GM12891 (cell line): Measurements from ENCODE around the gene ACSF3.

ENCODE experiments used
- POLR2A ChIP-seq: IDR thresholded peaks from 2 replicates; pipeline ENCODE4 v1.6.1; 2011; ENCODE audit warnings: low read depth, low read length, control low read depth
- POLR2AphosphoS5 ChIP-seq: IDR thresholded peaks from 2 replicates; pipeline ENCODE4 v1.6.1; 2011; ENCODE audit warnings: low read depth, low read length, control low read depth
- POU2F2 ChIP-seq: IDR thresholded peaks from 2 replicates; pipeline ENCODE4 v1.6.1; 2011; ENCODE audit warnings: low read depth, mild to moderate bottlenecking, control low read depth, low read length, moderate library complexity
- TAF1 ChIP-seq: IDR thresholded peaks from 2 replicates; pipeline ENCODE4 v1.6.1; 2011; ENCODE audit warnings: low read depth, low read length, control low read depth

DNA sequence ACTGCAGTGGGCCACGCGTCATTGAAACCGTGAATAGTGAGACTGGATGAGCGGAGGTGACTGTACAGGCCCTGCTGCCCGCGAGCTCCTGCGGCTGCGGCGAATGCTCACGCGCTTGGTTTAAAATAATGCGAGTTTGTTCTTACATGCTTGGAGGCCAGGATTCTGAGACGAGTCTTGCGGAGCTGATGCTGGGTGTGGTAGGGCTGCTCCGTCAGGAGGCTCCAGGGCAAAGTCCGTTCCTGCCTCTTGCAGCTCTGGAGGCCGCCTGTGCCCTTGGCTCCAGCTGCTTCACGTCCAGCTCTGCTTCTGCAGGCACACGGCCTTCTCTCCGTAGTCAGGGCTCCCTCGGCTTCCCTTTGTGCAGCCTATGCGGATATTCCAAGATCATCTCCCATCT is 9.5 kb downstream of the ACSF3 start:
- no peak for TF ChIP-seq POLR2AphosphoS5
- TF ChIP-seq POU2F2 = no peak
- TF ChIP-seq POLR2A = no peak
- TF ChIP-seq TAF1 = no peak
